Aorta (tissue), 5 donors: ENCODE measurements around the gene GDF2. TPM values are rescaled to one million over a fixed set of nuclear protein-coding genes. Genes with fewer than 3 reads are reported as not detected.

Experiments
- ATAC-seq: fragments of 200-7000 bp; cut with Tn5 transposase; one replicate; pipeline ENCODE4 v1.9.1; 2022; ENCODE audit warnings: moderate library complexity; ENCODE audit not compliant: low FRiP score
- DNase-seq, 2 donors: peaks; one replicate each; pipeline ENCODE4 v3.0.0-alpha.2; 2020
- H3K27ac ChIP-seq, 2 donors: one replicate each; pipeline ENCODE4 v1.5.1; 2013; ENCODE audit warnings: low read length in 2 of 2, mild to moderate bottlenecking in 2 of 2, moderate library complexity in 2 of 2, control low read depth in 1 of 2, inconsistent platforms in 1 of 2, low read depth in 1 of 2
- H3K27me3 ChIP-seq, 2 donors: one replicate each; pipeline ENCODE4 v1.6.1; 2013; ENCODE audit warnings: control low read depth in 1 of 2, low read length in 1 of 2, mild to moderate bottlenecking in 1 of 2, moderate library complexity in 1 of 2; ENCODE audit not compliant: insufficient read depth in 2 of 2, control insufficient read depth in 1 of 2
- H3K36me3 ChIP-seq, 2 donors: one replicate each; pipeline ENCODE4 v1.6.1; 2013; ENCODE audit warnings: control low read depth in 1 of 2, low read length in 1 of 2, mild to moderate bottlenecking in 1 of 2; ENCODE audit not compliant: insufficient read depth in 2 of 2, control insufficient read depth in 1 of 2
- H3K4me1 ChIP-seq, 2 donors: one replicate each; pipeline ENCODE4 v1.6.1; 2013; ENCODE audit warnings: low read length in 2 of 2, control low read depth in 1 of 2, mild to moderate bottlenecking in 1 of 2, moderate library complexity in 1 of 2; ENCODE audit not compliant: insufficient read depth in 2 of 2, control insufficient read depth in 1 of 2
- H3K4me3 ChIP-seq, 2 donors: one replicate each; pipeline ENCODE4 v1.5.1; 2013; ENCODE audit warnings: low read length in 2 of 2, control low read depth in 1 of 2, mild to moderate bottlenecking in 1 of 2
- H3K9me3 ChIP-seq: one replicate; pipeline ENCODE4 v1.6.1; 2013; ENCODE audit warnings: mild to moderate bottlenecking, low read length; ENCODE audit not compliant: control insufficient read depth
- WGBS, 2 donors: extraction: QIAGEN DNeasy Blood & Tissue Kit; methylation state at CpG; one replicate each; pipeline ENCODE4 v1.1.7; 2013; 5-methylcytosine and 5-hydroxymethylcytosine counted together
- intact Hi-C, 2 donors: fragments of 100-400 bp; cut with DNase I; formaldehyde crosslinking; loops; one replicate each; pipeline versions ENCODE4 v1.14.2 to v1.15.0; 2022
- polyA plus RNA-seq, 2 donors: library from polyadenylated mRNA; stranded (reverse); fragments of 200-250 nt; gene quantifications; one replicate each; pipeline ENCODE4 v1.2.3, GENCODE V29; 2013
- total RNA-seq, 2 donors: library from RNA; stranded (reverse); fragmentation: NEBNext Ultra II Directional; extraction: Animal tissue kit (Norgen Biotek cat#: 25700); gene quantifications; one replicate each; pipeline ENCODE4 v1.2.1, GENCODE V29; 2021
- donor health status: healthy with polysubstance abuse.
- donor health status: Bipolar disorder and iron deficiency.
- donor health status: DM: no; HTN: no; CAD: no.
- donor health status: DM: no; HTN: no; CAD: no.
- donor health status: DM: yes; HTN: yes; CAD: no.

Gene GDF2
- total and polyA plus RNA-seq, 4 donors, result not detected

DNA sequence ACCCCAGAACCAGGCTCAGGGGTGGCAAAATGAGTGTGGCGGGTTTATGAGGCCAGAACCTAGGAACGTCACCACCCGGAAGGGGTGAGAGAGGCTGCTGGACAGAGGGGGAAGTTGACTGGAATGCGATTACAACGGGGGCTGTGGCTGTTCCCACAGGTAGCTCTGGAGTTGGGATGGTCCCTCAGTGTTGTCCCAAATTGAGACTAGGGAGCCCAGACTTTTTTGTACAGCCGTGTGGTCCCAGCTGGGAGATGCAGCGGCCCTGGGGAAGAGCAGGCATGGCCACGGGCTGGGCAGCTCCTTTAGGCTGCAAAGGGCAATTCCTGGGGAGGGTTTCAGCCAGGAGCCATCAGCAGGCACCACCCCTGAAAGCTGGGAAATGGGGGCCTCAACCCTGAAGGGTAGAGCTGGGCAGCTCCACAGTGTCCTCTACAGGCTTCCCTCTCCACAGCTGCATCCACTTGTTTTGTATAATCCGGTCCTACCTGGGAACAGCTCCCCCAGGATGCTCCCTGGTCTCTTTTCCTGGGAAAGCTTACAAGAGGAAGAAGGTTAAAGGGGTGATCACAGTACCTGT lies 33.2 kb upstream of the GDF2 start:
- no peak overlapping the region for H3K4me3 ChIP-seq
- intact Hi-C loops, result no loop called here
- ATAC-seq (no peak), DNase-seq (no peak)
- no peaks in the 10 kb centered on the region for H3K4me1 ChIP-seq
- H3K27me3 ChIP-seq, result no peaks in the 10 kb centered on the region
- no peaks in the 10 kb centered on the region for H3K36me3 ChIP-seq
- 80 to 83% methylated on average over 9 of the region's 9 CpGs for WGBS, 2 donors
- no peaks in the 10 kb centered on the region for H3K9me3 ChIP-seq
- no peak overlapping the region for H3K27ac ChIP-seq

DNA sequence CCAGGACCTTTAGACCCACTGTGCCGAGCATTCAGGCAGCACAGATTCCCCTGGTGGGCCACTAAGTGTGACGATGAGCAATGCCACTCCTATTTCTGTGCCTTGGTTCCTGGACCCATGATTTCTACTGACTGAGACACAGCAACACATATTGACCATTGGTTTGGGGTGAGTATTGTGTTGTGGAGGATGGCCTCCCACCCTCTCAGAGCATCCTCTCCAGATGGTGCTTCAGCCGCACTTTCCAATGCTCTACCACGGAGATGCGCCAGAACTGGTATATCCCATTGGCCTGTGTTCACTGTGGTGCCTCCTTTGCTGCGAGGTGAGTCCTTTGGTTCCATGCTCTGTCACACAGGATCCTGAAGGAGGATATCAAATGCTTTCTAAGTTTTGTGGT lies 32.3 kb upstream of the GDF2 start:
- no peaks in the 10 kb centered on the region for H3K36me3 ChIP-seq
- no peak overlapping the region for H3K27ac ChIP-seq
- ATAC-seq (no peak), DNase-seq (no peak)
- intact Hi-C loops, result no loop called here
- no peaks in the 10 kb centered on the region for H3K4me1 ChIP-seq
- no peaks in the 10 kb centered on the region for H3K9me3 ChIP-seq
- H3K27me3 ChIP-seq, result no peaks in the 10 kb centered on the region
- no peak overlapping the region for H3K4me3 ChIP-seq
- WGBS, 2 donors, result 97 to 100% methylated on average over 6 of the region's 6 CpGs

DNA sequence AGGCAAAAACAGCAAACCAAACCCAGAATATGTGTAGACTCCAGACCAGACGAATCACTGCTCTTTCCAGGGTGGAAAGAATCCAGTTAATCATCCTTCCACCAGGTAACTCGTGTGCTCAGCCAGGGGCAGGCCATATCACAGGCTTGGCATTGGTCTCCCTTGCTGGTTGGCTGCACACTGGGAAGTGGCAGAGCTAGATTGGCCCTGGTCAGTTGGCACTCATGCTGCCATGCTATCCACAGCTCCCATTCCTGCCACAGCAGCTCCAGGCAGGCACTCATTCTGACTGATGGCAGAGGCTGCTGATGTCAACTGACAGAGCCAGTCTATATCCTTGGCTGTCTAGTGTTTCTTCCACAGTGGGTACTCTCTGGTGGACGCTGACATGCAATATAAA lies 31.9 kb upstream of the GDF2 start:
- ATAC-seq (no peak), DNase-seq (no peak)
- H3K36me3 ChIP-seq, result no peaks in the 10 kb centered on the region
- no peak overlapping the region for H3K4me3 ChIP-seq
- H3K27me3 ChIP-seq, result no peaks in the 10 kb centered on the region
- no peaks in the 10 kb centered on the region for H3K9me3 ChIP-seq
- no peak overlapping the region for H3K27ac ChIP-seq
- intact Hi-C loops, result no loop called here
- H3K4me1 ChIP-seq, result no peaks in the 10 kb centered on the region
- 82 to 88% methylated on average over 3 of the region's 3 CpGs for WGBS, 2 donors

DNA sequence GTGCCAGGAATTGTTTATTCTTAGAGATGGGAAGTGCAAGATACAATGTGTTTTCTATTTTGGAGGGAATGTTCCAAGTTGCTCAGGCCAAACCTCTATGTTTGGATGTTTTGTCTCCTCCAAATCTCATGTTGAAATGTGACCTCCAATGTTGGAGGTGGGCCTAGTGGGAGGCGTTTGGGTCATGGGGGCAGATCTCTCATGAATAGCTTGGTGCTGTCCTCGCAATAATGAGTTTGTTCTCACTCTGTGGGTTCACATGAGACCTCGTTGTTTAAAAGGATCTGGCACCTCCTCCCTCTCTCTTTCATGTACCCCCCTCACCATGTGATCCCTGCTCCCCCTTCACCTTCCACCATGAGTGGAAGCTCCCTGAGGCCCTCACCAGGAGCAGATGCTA lies 30.6 kb upstream of the GDF2 start:
- 80 to 83% methylated on average over 3 of the region's 3 CpGs for WGBS, 2 donors
- no peaks in the 10 kb centered on the region for H3K9me3 ChIP-seq
- DNase-seq (no peak), ATAC-seq (no peak)
- H3K27me3 ChIP-seq, result no peaks in the 10 kb centered on the region
- no peaks in the 10 kb centered on the region for H3K36me3 ChIP-seq
- intact Hi-C loops, result no loop called here
- no peak overlapping the region for H3K4me3 ChIP-seq
- H3K4me1 ChIP-seq, result no peaks in the 10 kb centered on the region
- H3K27ac ChIP-seq, result no peak overlapping the region

DNA sequence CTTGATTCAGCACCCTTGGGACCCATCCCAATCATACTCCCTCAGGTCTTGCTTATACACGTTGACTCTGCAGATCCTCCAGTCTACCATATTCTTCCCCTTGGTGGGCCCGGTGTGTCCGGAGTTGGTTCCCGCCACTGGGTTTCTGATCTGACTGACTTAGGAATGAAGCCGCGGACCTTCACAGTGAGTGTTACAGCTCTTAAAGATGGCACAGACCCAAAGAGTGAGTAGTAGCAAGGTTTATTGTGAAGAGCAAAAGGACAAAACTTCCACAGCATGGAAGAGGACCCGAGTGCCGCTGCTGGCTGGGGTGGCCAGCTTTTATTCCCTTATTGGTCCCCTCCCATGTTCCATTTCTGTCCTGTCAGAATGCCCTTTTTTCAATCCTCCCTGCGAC lies 28.2 kb upstream of the GDF2 start:
- ATAC-seq, result no peak
- Histone ChIP-seq H3K27me3 (no peaks in the 10 kb centered on the region), H3K4me1 (no peaks in the 10 kb centered on the region), H3K4me3 (no peak overlapping the region), H3K36me3 (no peaks in the 10 kb centered on the region), H3K27ac (no peak overlapping the region), H3K9me3 (no peaks in the 10 kb centered on the region)
- intact Hi-C loops, result no loop called here
- 97% methylated on average over 9 of the region's 9 CpGs for WGBS, 2 donors
- DNase-seq, result no peak

DNA sequence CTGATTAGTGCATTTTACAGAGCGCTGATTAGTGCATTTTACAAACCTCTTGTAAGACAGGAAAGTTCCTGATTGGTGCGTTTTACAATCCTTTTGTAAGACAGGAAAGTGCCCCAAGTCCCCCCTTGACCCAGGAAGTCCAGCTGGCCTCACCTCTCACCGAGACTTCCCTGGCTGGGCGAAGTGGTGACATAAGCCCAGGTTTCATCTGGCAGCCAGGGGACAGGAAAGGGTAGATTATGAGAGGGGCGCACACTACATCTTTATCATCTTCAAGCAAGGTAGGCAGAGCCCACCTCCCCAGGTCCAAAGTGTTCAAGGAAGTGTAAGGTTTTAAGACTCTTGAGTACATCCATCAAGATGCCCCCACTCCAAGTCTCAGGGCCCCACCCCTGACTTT lies 27.8 kb upstream of the GDF2 start:
- intact Hi-C loops, result no loop called here
- no peak for DNase-seq

DNA sequence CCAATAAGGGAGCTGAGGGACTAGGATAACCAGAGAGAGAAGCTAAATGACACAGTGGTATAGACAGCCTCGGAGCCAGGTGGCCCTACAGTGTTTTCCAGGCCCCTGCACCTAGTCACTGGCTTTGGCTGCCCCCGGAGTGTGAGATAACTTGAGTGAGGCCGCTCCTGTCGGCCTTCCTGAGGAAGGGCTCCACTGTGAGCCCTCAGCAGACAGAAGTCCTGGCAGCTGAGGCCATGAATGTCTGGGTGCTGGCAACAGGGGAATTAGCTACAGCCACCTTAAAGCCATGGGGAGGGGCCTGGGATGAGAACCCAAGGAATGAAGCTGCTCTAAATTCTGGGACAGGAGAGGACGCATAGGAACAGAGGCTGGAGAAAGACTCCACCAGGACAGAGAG lies 26.8 kb upstream of the GDF2 start:
- Histone ChIP-seq H3K36me3 (no peaks in the 10 kb centered on the region), H3K4me3 (no peak overlapping the region), H3K27me3 (no peaks in the 10 kb centered on the region), H3K9me3 (no peaks in the 10 kb centered on the region), H3K27ac (no peak overlapping the region), H3K4me1 (no peaks in the 10 kb centered on the region)
- no peak for DNase-seq
- WGBS, 2 donors, result 94 to 96% methylated on average over 5 of the region's 5 CpGs
- intact Hi-C loops, result no loop called here
- no peak for ATAC-seq

More for the DNA sequence above, 27.8 kb upstream of the GDF2 start:
- Histone ChIP-seq H3K4me3 (no peak overlapping the region), H3K36me3 (no peaks in the 10 kb centered on the region), H3K27ac (no peak overlapping the region), H3K27me3 (no peaks in the 10 kb centered on the region), H3K9me3 (no peaks in the 10 kb centered on the region), H3K4me1 (no peaks in the 10 kb centered on the region)
- 97% methylated on average over 5 of the region's 5 CpGs for WGBS, 2 donors
- no peak for ATAC-seq

DNA sequence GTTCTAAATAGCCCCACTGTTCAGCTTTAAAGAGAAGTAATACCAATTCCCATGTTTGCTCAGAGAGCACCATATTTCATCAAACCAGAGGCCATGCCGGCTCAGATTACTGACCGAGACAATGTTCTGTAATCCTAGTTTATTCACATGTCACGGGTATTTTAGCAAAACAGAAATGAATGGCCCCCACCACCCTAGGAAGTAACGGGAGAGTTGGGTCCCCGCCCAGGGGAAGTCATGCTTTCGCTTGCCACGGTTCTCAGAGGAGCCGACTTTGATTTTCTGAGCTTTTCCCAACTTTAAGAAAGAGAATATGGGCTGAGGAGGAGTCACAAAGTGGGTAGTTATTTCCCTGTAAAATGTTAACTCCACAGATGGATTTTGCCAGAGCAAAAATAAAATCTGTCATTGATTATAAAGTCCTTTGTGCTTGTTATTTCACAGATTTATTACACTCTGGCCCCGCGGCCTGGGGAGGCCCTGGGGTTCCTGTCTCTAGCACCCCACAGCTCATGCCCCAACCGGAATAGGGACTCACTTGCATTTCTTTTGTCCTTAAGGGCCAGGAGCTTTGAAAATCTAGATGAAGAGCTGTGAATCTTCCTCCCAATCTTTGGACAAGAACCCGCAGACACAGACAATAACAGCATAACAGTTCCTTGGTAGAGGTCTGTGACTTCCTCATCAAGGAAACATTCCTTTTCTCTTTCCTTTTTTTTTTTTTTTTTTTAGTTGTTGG lies 25.9 kb upstream of the GDF2 start:
- Histone ChIP-seq H3K9me3 (no peaks in the 10 kb centered on the region), H3K4me3 (no peak overlapping the region), H3K36me3 (no peaks in the 10 kb centered on the region), H3K27me3 (no peaks in the 10 kb centered on the region), H3K4me1 (no peaks in the 10 kb centered on the region), H3K27ac (no peak overlapping the region)
- ATAC-seq, result no peak
- intact Hi-C loops, result no loop called here
- WGBS, 2 donors, result 31 to 53% methylated on average over 12 of the region's 12 CpGs
- DNase-seq, result no peak

DNA sequence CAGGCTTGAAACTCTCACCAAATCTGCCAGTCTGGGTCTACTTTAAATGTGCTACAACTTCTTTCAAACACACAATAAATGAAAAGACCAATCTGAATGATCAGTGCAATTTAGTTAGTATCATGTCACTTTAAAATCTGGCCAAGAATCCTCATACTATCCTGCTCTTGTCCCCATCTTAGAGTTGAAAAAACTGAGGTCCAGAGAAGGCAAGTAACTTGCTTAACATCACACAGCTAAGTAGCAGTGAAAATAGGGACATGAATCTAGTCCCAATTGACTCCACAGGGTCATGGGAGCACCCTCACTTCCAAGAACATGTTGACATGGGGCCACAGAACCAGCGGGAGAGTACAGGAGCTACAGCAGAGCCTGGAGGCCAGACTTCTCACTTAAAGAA lies 25.3 kb upstream of the GDF2 start:
- no peaks in the 10 kb centered on the region for H3K4me1 ChIP-seq
- H3K9me3 ChIP-seq, result no peaks in the 10 kb centered on the region
- intact Hi-C loops, result no loop called here
- H3K27ac ChIP-seq, result no peak overlapping the region
- ATAC-seq, result no peak
- H3K27me3 ChIP-seq, result no peaks in the 10 kb centered on the region
- 64 to 96% methylated on average over 1 of the region's 1 CpG for WGBS, 2 donors
- H3K36me3 ChIP-seq, result no peaks in the 10 kb centered on the region
- no peak for DNase-seq
- no peak overlapping the region for H3K4me3 ChIP-seq
